ENCODE measurements around the gene RASAL2. TPM values are rescaled to one million over a fixed set of nuclear protein-coding genes. Genes with fewer than 3 reads are reported as not detected.

The RASAL2 gene
- total RNA-seq, 2 donors from 2014 or later: 9.9 to 20.4 TPM

DNA sequence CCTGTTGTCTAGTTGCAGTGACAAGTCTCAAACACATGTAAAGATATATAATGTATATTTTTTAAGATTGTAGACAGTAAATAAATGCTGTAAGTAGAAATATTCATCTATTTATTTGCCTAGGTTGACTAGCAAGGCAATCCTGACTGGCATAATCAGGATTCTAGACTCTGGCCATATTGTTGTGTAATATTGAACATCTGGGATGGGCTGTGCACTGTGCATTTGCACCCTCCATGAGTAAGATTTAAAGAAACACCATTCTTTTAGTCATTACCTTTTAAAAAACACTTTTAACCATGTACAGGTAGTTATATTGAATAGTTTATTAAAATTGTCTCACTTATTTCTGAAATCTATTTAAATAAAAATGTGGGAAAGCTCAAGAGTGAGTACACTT is 32.4 kb downstream of the RASAL2 start:
- no peak for ATAC-seq
- intact Hi-C loops (cut with DNase I): no loop called here
- Histone ChIP-seq H3K4me1 (peaks cover 15% of the 10 kb centered on the region), H3K4me3 (no peak overlapping the region), H3K9me3 (no peaks in the 10 kb centered on the region), H3K27me3 (no peaks in the 10 kb centered on the region), H3K27ac (peak overlapping the region in 2 of 4 donors; percentile 45 to 54), H3K36me3 (replicated peaks in 1 of 2; ENCODE audit: insufficient read depth in 1 of 2, low read depth in 2 of 2) (no peaks in the 10 kb centered on the region)
- TF ChIP-seq, protein P1, sequence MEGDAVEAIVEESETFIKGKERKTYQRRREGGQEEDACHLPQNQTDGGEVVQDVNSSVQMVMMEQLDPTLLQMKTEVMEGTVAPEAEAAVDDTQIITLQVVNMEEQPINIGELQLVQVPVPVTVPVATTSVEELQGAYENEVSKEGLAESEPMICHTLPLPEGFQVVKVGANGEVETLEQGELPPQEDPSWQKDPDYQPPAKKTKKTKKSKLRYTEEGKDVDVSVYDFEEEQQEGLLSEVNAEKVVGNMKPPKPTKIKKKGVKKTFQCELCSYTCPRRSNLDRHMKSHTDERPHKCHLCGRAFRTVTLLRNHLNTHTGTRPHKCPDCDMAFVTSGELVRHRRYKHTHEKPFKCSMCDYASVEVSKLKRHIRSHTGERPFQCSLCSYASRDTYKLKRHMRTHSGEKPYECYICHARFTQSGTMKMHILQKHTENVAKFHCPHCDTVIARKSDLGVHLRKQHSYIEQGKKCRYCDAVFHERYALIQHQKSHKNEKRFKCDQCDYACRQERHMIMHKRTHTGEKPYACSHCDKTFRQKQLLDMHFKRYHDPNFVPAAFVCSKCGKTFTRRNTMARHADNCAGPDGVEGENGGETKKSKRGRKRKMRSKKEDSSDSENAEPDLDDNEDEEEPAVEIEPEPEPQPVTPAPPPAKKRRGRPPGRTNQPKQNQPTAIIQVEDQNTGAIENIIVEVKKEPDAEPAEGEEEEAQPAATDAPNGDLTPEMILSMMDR (IDR thresholded peaks at IDR 0.05): no peak
- TF ChIP-seq POLR2A (IDR thresholded peaks at IDR 0.05): no peak
- DNase-seq: no peak

DNA sequence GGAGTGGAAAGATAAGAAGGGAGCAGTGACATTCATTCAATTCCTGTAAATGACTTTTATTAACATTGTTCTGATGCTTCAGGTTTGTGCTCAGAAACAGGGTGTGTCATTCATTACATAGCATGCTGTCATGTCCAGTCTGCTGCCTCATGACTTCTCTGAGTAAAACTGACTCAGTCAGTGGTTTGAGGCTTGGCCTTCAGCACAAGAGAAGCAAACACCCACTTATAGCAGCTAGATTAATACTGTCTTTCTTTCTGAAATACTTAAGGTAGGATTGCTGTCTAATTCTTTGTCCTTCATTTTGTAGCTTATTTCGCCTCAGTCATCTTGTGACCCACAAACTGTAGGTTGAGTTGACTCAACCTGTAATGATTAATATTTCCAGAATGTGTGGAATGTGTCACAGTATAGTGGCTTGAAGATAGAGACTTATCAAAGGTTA is 32.9 kb downstream of the RASAL2 start:
- peak; percentile 65 for ATAC-seq
- Histone ChIP-seq H3K9me3 (no peaks in the 10 kb centered on the region), H3K36me3 (replicated peaks in 1 of 2; ENCODE audit: insufficient read depth in 1 of 2, low read depth in 2 of 2) (no peaks in the 10 kb centered on the region), H3K4me3 (no peak overlapping the region), H3K27me3 (no peaks in the 10 kb centered on the region), H3K4me1 (peaks cover 15% of the 10 kb centered on the region), H3K27ac (peak overlapping the region in 3 of 4 donors; percentile 18 to 54 (median 45))
- TF ChIP-seq POLR2A (IDR thresholded peaks at IDR 0.05): no peak
- TF ChIP-seq, protein P1 (IDR thresholded peaks at IDR 0.05): no peak
- 67% methylated on average over 1 of the region's 1 CpG for WGBS, 2 donors
- intact Hi-C loops (cut with DNase I): no loop called here
- DNase-seq: peak in 1 of 4 donors; percentile 23

- Histone ChIP-seq H3K4me1 (peaks cover 15% of the 10 kb centered on the region), H3K4me3 (no peak overlapping the region), H3K9me3 (no peaks in the 10 kb centered on the region), H3K27ac (peak overlapping the region in 2 of 4 donors; percentile 24 to 45), H3K27me3 (no peaks in the 10 kb centered on the region), H3K36me3 (replicated peaks in 1 of 2; ENCODE audit: insufficient read depth in 1 of 2, low read depth in 2 of 2) (no peaks in the 10 kb centered on the region)
- ATAC-seq (no peak), DNase-seq (no peak)
- TF ChIP-seq, protein P1 (IDR thresholded peaks at IDR 0.05): no peak
- no peak for TF ChIP-seq POLR2A (IDR thresholded peaks at IDR 0.05)
- intact Hi-C loops (cut with DNase I): no loop called here
- 82 to 85% methylated on average over 2 of the region's 2 CpGs for WGBS, 2 donors
These were observed 33.7 kb downstream of the RASAL2 start for GRCh38 chr1:178127482-178128191.

GRCh38 chr1:178133239-178133989 is 39.5 kb downstream of the RASAL2 start:
- no peaks in the 10 kb centered on the region for H3K4me1 ChIP-seq
- no peaks in the 10 kb centered on the region for H3K9me3 ChIP-seq
- no peaks in the 10 kb centered on the region for H3K27me3 ChIP-seq
- no peak overlapping the region for H3K4me3 ChIP-seq
- DNase-seq (no peak), ATAC-seq (no peak)
- no peak overlapping the region for H3K27ac ChIP-seq
- TF ChIP-seq POLR2A (IDR thresholded peaks at IDR 0.05): no peak
- TF ChIP-seq, protein P1 (IDR thresholded peaks at IDR 0.05): no peak
- H3K36me3 ChIP-seq (replicated peaks in 1 of 2; ENCODE audit: insufficient read depth in 1 of 2, low read depth in 2 of 2): no peaks in the 10 kb centered on the region
- intact Hi-C loops (cut with DNase I): no loop called here
- WGBS, 2 donors: 72 to 82% methylated on average over 3 of the region's 3 CpGs
